Raji (cell line): ENCODE results near the gene TPPP.
"Not testable (repeated sequence)": the region's sequence is repeated elsewhere in the genome, so short reads cannot be mapped to it uniquely, and the experiment has no call there.

Experiments used
- POLR2A ChIP-seq: IDR thresholded peaks from 2 replicates; pipeline ENCODE4 v1.6.1; 2011; ENCODE audit warnings: low read depth, low read length, control low read depth; ENCODE audit not compliant: insufficient read depth

The TPPP gene

DNA sequence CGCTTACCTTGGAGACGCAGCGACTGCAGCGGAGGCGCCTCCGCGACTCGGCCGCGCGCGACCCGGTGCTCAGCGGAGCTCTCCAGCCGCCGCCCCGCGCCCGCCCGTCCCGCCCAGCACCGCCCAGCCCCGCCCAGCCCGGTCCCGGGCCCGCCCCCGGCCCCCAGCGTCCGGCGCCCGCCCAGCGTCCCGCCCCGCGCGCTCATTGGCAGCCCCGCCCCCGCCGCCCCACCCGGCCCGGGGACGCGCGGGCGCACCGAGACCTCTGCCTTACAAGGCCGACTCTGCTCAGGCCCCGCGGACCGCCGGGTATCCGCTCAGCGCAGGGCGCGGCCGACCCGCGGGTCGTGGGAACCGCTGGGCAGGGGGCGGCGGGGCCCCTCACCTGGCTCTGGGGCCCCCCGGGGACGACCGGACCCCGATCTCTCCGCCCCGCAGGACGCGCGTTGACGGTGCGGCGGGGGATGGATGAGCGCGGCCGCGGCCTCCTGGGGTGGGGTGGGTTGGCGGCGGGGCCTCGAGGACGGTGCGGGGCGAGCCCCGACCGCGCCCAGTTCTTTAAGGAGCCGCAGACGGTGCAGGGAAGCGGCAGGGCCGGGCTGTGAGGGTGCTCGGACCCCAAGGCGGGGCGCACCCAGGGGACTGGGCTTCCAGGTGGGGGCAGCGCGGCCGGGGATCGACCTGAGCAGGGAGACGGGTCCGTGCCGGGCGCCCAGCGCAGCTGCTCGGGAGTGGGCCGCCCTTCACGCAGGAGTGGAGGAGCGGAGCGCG is at the start of gene TPPP:
TPPP (minus strand) TSS at position 82 of the 771 bp plus-strand sequence. CDS start 15,292 bp downstream, outside the sequence.
- TF ChIP-seq POLR2A = not testable (repeated sequence)

DNA sequence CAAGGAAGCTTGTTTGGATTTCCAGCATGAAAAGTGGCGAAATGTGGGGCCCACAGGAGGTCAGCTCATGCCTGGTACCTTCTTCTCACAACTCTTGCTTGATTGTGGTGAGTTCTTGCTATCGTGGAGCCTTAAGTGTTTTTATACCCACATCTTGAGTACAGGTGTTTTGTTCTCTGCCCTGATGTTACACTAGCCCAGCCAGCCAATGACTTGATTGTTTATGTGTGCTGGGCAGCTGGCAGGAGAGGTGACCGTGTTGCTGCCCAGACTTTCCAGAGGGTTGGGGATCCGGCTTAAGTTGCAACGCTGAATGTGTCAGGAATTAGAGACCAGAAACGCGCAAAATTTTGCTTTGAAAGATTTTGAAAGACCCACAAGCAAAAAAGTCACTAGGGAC is 24.0 kb upstream of the TPPP start:
- no peak for TF ChIP-seq POLR2A

DNA sequence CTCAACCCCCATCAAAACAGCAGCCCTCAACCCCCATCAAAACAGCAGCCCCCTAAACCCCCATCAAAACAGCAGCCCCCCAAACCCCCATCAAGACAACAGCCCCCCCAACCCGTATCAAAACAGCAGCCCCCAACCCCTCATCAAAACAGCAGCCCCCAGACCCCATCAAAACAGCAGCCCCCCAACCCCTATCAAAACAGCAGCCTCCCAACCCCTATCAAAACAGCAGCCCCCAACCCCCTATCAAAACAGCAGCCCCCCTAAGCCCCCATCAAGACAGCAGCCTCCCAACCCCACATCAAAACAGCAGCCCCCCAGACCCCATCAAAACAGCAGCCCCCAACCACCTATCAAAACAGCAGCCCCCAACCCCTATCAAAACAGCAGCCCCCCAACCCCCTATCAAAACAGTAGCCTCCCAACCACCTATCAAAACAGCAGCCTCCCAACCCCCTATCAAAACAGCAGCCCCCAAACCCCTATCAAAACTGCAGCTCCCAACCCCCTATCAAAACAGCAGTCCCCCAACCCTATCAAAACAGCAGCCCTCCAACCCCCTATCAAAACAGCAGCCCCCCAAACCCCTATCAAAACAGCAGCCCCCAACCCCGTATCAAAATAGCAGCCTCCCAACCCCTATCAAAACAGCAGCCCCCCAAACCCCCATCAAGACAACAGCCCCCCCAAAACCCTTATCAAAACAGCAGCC is 1.2 kb downstream of the TPPP start:
- TF ChIP-seq POLR2A = no peak

GRCh38 chr5:685262-686171 is 7.6 kb downstream of the TPPP start:
- no peak for TF ChIP-seq POLR2A

- no peak for TF ChIP-seq POLR2A
These were observed 8.4 kb downstream of the TPPP start for GRCh38 chr5:684751-685216.

DNA sequence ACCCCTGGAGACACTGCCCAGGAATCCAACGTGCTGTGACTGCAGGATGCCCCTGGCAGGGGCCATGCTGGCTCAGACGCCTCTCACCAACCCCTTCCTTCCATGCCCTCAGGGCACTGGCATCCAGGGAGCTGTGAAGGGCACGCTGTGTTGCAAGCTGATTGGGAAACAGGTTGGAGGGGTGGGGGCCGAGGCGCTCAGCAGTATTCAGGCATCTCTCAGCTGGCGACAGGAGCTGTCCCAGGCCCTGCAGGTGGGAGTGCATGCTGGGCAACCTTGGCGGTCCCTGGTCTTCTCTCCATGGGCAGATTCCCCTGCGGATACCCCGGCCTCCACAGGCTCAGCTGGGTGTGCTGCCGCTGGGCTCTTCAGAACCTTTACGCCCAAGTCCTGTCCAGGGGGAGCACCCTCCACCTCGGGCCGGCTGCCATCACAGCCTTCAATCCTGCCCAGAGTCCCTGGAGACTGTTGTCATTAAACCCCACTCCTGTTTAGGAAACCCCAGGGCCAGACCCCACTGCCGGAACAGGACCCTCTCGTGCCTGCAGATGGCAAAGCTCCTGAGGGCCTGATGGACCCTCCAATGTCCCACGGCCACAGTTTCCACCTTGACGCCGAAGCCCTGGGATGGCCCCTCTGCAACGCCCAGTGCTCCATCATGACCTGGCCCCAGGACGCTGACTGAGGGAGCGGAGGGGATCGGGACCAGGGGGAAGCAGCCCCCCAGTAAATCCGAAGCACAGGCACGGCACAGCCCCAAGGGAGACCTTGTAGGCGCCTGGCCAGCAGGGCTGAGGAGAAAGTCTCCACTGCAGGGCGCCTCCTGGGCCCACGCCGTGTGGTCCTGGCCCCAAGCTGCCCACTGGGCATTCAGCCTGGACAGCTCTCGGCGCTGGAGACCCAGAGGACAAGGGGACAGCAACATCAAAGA is 9.3 kb downstream of the TPPP start:
- TF ChIP-seq POLR2A = no peak

DNA sequence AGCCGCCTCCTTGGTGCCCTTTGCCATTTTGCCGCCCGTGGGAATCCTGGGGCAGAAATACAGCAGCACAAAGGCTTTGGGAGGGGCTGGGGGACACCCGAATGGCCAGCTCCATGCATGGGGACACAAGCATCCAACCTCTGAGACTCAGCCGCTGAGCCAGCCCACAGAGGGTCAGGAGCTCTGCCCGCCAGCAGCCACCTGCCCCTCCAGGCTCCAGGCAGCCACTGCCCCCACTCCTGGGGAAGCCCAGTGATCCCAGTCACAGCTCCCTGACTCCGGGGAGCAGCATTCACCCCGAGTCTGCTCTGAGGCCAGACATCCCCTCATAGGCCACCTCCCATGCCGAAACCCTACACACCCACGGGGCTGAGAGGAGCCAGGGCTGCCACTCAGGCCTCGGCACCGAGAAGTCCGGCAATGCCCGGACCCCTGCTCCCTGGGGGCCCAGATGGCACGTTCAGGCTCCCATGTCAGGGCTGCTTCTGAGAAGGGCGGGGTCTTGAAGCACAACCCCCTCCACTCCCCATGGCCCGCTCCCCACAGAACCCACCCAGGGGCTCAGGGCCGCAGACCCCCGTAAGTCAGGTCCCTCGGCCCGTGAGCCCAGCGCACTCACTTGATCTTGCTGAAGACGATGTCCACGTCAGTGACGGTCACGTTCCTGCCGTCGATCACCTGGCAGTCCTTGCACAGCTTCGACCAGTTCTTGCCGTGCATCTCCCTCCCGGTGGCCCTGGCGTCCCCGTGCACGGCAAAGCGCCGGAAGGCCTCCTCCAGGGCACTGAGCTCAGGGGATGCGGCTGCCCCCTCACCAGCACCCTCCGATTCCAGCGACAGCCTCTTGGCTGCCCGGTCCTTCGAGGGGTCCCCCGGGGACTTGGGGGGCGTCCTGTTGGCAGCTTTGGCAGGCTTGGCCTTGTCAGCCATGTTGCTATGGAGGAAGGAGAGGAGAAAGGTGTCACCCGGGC is 15.7 kb downstream of the TPPP start:
- no peak for TF ChIP-seq POLR2A

DNA sequence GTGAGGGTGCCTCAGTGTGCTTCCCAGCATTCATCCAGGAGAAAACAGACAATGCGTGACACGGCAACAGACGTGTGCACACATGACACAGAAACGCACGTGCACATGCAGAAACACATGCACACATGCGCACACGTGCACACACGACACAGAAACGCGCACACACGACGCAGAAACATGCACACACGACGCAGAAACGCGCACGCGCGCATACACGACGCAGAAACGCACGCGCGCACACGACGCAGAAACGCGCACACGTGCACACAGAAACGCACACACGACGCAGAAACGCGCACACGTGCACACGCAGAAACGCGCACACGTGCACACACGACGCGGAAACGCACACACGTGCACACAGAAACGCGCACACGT is 16.5 kb downstream of the TPPP start:
- TF ChIP-seq POLR2A = no peak

DNA sequence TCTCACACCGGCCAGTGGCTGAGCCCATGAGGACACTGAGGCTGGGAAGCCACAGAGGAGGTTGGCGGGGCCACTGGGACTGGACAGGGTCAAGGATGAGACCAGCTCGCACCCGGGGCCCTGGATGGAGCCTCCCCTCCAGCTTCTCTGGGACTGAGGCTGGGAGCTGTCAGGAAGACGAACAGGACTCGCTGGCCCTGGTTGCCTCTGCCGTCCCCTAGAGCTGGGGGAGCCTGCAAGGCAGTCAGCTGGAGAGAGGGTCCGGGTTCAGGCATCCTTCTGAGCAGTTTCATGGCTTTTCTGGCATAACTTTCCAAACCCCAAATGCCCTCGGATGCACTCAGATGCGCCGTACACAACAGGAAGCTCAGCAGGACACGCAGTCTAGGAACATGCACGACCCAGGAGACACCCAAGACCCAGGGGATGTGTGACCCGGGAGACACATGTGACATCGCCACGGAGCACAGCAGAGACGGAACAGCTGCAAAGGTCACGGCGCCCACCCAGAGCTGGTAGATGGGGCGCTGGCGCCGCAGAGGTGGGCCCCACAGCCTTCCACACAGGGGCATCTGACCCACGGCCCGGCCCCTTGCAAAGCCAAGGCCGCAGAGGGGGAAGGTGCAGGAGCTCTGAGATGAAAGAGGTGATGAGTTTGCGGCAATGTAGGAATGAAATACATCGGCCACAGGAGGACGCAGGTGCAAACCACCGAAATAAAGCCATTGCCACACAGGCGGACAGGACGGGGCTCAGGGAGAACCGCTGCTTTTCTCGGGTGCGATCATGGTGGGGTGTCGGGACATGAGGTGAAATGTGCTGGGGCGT is 17.1 kb downstream of the TPPP start:
- TF ChIP-seq POLR2A = 0 out of 2 replicates have a peak, but pooled peaks have one; percentile 6

DNA sequence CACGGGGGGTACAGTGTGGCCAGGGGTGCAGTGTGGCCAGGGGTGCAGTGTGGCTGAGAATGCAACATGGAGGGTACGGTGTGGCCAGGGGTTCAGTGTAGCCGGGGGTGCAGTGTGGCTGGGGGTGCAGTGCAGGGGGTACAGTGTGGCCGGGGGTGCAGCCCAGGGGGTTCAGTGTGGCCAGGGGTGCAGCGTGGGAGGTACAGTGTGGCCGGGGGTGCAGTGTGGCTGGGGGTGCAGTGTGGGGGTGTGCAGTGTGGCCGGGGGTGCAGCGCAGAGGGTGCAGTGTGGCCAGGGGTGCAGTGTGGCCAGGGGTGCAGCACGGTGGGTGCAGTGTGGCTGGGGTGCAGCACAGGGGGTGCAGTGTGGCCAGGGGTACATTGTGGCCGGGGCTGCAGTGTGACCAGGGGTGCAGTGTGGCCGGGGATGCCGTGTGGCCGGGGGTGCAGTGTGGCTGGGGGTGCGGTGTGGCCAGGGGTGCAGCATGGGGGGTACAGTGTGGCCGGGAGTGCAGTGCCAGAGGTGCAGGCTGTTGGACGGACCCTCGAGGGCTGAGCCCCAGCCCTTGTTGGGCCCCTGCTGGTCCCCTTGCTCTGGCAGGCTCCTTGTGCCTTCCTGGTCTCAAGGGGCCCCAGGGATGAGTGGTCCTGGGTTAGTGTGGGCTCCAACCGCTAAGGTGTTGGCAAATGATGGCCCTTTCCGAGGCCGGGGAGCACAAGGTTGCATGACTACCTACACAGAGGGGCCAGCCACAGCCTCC is 17.9 kb downstream of the TPPP start:
- TF ChIP-seq POLR2A = no peak

DNA sequence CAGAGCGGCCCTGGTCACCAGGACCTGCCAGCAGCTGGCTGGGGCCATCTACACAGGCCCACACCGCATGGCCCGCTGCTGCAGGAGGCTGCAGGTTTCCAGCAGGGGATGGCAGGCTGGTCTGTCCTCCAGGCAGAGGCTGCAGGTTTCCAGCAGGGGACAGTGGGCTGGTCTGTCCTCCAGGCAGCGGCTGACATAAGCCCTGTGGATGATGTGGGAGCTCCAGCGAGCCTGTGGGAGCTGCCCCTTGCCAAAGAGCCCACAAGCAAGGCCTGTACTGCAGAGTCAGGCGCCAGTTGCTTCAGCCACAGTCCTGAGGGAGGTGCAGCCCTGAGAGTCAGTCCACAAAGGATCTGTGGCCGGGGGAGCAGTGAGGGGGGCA is 18.5 kb downstream of the TPPP start:
- TF ChIP-seq POLR2A = 0 out of 2 replicates have a peak, but pooled peaks have one; percentile 0
